HEK293T (cell line): ENCODE results near the gene RNF212.

Experiments
- ARNT ChIP-seq: fragments of 450-650 bp; IDR thresholded peaks from 2 replicates; pipeline ENCODE4 v1.6.1; 2017; ENCODE audit warnings: mild to moderate bottlenecking
- FOXA1 ChIP-seq: fragments of 450-650 bp; IDR thresholded peaks from 2 replicates; pipeline ENCODE4 v1.6.1; 2016; ENCODE audit warnings: mild to moderate bottlenecking
- FOXK2 ChIP-seq: fragments of 450-650 bp; IDR thresholded peaks from 2 replicates; pipeline ENCODE4 v1.6.1; 2016; ENCODE audit warnings: mild to moderate bottlenecking
- FOXM1 ChIP-seq: fragments of 450-650 bp; IDR thresholded peaks from 2 replicates; pipeline ENCODE4 v1.6.1; 2017; ENCODE audit warnings: mild to moderate bottlenecking, borderline replicate concordance
- HDGF ChIP-seq: fragments of 450-650 bp; IDR thresholded peaks from 2 replicates; pipeline ENCODE4 v1.6.1; 2017; ENCODE audit warnings: antibody characterized with exemption, borderline replicate concordance
- LEF1 ChIP-seq: fragments of 450-650 bp; IDR thresholded peaks from 2 replicates; pipeline ENCODE4 v1.6.1; 2017; ENCODE audit warnings: mild to moderate bottlenecking, borderline replicate concordance
- SP1 ChIP-seq: fragments of 450-650 bp; IDR thresholded peaks from 2 replicates; pipeline ENCODE4 v1.6.1; 2017
- TARDBP ChIP-seq: fragments of 450-650 bp; IDR thresholded peaks from 2 replicates; pipeline ENCODE4 v1.6.1; 2016
- ZNF384 ChIP-seq: fragments of 450-650 bp; IDR thresholded peaks from 2 replicates; pipeline ENCODE4 v1.6.1; 2016
- TF ChIP-seq, protein P1 (sequence below): fragments of 450-650 bp; IDR thresholded peaks from 2 replicates; pipeline ENCODE4 v1.6.1; 2016

DNA sequence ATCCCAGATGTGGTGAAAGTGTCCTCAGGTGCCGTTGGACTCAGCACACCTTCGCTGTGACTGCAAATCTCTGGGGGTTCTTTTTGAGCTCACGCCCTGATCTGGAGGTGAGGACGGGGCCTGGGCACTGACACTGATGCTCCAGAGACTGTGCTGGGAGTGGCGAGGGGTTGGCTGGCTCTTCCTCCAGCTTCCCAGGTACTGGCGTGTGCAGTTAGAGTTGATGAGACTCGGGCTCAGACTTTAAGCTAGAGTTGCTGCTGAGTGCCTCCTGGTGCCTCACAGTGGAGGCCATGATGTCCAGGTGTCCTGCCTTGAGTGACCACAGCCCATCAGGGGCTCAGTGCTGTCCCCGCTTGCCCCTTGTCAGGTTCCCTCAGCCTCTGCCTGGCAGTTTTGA is 42.7 kb upstream of the RNF212 start:
- TF ChIP-seq SP1 = no peak
- TF ChIP-seq TARDBP = no peak
- TF ChIP-seq FOXM1 = no peak
- TF ChIP-seq LEF1 = no peak
- TF ChIP-seq FOXA1 = no peak
- TF ChIP-seq HDGF = no peak
- no peak for TF ChIP-seq ARNT
- TF ChIP-seq FOXK2 = no peak
- no peak for TF ChIP-seq ZNF384
- TF ChIP-seq, protein P1, sequence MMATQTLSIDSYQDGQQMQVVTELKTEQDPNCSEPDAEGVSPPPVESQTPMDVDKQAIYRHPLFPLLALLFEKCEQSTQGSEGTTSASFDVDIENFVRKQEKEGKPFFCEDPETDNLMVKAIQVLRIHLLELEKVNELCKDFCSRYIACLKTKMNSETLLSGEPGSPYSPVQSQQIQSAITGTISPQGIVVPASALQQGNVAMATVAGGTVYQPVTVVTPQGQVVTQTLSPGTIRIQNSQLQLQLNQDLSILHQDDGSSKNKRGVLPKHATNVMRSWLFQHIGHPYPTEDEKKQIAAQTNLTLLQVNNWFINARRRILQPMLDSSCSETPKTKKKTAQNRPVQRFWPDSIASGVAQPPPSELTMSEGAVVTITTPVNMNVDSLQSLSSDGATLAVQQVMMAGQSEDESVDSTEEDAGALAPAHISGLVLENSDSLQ = no peak
